Neural cell (in vitro differentiated cells): ENCODE measurements around the gene ADGRL4. TPM values are rescaled to one million over a fixed set of nuclear protein-coding genes. Genes with fewer than 3 reads are reported as not detected.

Experiments used
- H2AFZ ChIP-seq: fragments of 200-600, 300-800 bp; sonication (generic), shearing (Covaris generic); 2 replicates; pipeline ENCODE4 v1.6.0; 2014; ENCODE audit warnings: low read depth, mild to moderate bottlenecking, antibody characterized with exemption, low read length, moderate library complexity
- H3F3A ChIP-seq: fragments of 200-600 bp; shearing (Covaris generic); 2 replicates; pipeline ENCODE4 v1.6.1; 2016; ENCODE audit warnings: mild to moderate bottlenecking, moderate library complexity, mixed read lengths, antibody characterized with exemption, low read length; ENCODE audit not compliant: insufficient read depth, poor library complexity, severe bottlenecking
- H3K27ac ChIP-seq: fragments of 200-600, 300-800 bp; sonication (generic), shearing (Covaris generic); 2 replicates; pipeline ENCODE4 v1.5.1; 2014; ENCODE audit warnings: mild to moderate bottlenecking, low read length, moderate library complexity
- H3K27me3 ChIP-seq: fragments of 300-800, 200-600 bp; sonication (generic), shearing (Covaris generic); 2 replicates; pipeline ENCODE4 v1.6.0; 2014; ENCODE audit warnings: mild to moderate bottlenecking, low read depth, low read length, moderate library complexity; ENCODE audit not compliant: insufficient read depth
- H3K36me3 ChIP-seq: fragments of 300-800, 200-600 bp; sonication (generic), shearing (Covaris generic); 2 replicates; pipeline ENCODE4 v1.5.1; 2014; ENCODE audit warnings: mild to moderate bottlenecking, antibody characterized with exemption, low read length, moderate library complexity; ENCODE audit not compliant: insufficient read depth
- H3K4me2 ChIP-seq: fragments of 300-800, 200-600 bp; sonication (generic), shearing (Covaris generic); 2 replicates; pipeline ENCODE4 v1.6.0; 2014; ENCODE audit warnings: mild to moderate bottlenecking, low read length
- H3K4me3 ChIP-seq: fragments of 300-800, 200-600 bp; sonication (generic), shearing (Covaris generic); 2 replicates; pipeline ENCODE4 v1.5.1; 2014; ENCODE audit warnings: mild to moderate bottlenecking, low read length, moderate library complexity
- H3K79me2 ChIP-seq: fragments of 200-600 bp; shearing (Covaris generic); replicated peaks from 2 replicates; pipeline ENCODE4 v1.6.0; 2014; ENCODE audit warnings: mild to moderate bottlenecking, low read length, moderate library complexity; ENCODE audit not compliant: insufficient read depth
- H3K9ac ChIP-seq: fragments of 300-800, 200-600 bp; sonication (generic), shearing (Covaris generic); 2 replicates; pipeline ENCODE4 v1.6.1; 2016; ENCODE audit warnings: mild to moderate bottlenecking, low read length, mixed read lengths
- H3K9me2 ChIP-seq: fragments of 200-600 bp; shearing (Covaris generic); 2 replicates; pipeline ENCODE4 v1.6.1; 2016; ENCODE audit warnings: mild to moderate bottlenecking, low read length, mixed read lengths; ENCODE audit not compliant: insufficient read depth
- H3K9me3 ChIP-seq: fragments of 200-600, 300-800 bp; sonication (generic), shearing (Covaris generic); 2 replicates; pipeline ENCODE4 v1.6.1; 2016; ENCODE audit warnings: mild to moderate bottlenecking, mixed run types, low read length, moderate library complexity, mixed read lengths
- H4K20me1 ChIP-seq: fragments of 200-600 bp; shearing (Covaris generic); 2 replicates; pipeline ENCODE4 v1.6.1; 2016; ENCODE audit warnings: mild to moderate bottlenecking, mixed run types; ENCODE audit not compliant: insufficient read depth
- CTCF ChIP-seq: fragments of 450-650 bp; IDR thresholded peaks from 2 replicates; pipeline ENCODE4 v1.5.1; 2014; ENCODE audit warnings: antibody characterized with exemption, mild to moderate bottlenecking, moderate library complexity; ENCODE audit not compliant: poor library complexity, severe bottlenecking
- EP300 ChIP-seq: fragments of 450-650 bp; conservative IDR thresholded peaks from 2 replicates; pipeline ENCODE4 v1.6.1; 2014; ENCODE audit warnings: antibody characterized with exemption, mild to moderate bottlenecking, moderate library complexity; ENCODE audit not compliant: poor library complexity, severe bottlenecking
- EZH2 ChIP-seq: fragments of 200-600, 300-800 bp; shearing (Covaris generic), sonication (generic); IDR thresholded peaks from 2 replicates; pipeline ENCODE4 v1.6.1; 2014; ENCODE audit warnings: antibody characterized with exemption, low read length, borderline replicate concordance, mild to moderate bottlenecking; ENCODE audit not compliant: insufficient read depth, poor library complexity, severe bottlenecking
- MXI1 ChIP-seq: fragments of 450-650 bp; conservative IDR thresholded peaks from 2 replicates; pipeline ENCODE4 v1.6.1; 2014; ENCODE audit warnings: antibody characterized with exemption, mild to moderate bottlenecking; ENCODE audit not compliant: poor library complexity, severe bottlenecking
- POLR2AphosphoS5 ChIP-seq: IDR thresholded peaks from 2 replicates; pipeline ENCODE4 v1.6.1; 2012
- RAD21 ChIP-seq: fragments of 450-650 bp; conservative IDR thresholded peaks from 2 replicates; pipeline ENCODE4 v1.6.1; 2014; ENCODE audit warnings: antibody characterized with exemption, mild to moderate bottlenecking, moderate library complexity
- REST ChIP-seq: IDR thresholded peaks from 2 replicates; pipeline ENCODE4 v1.6.1; 2012; ENCODE audit warnings: borderline replicate concordance
- SMC3 ChIP-seq: fragments of 450-650 bp; conservative IDR thresholded peaks from 2 replicates; pipeline ENCODE4 v1.6.1; 2014; ENCODE audit warnings: antibody characterized with exemption, mild to moderate bottlenecking, moderate library complexity; ENCODE audit not compliant: poor library complexity
- TAF1 ChIP-seq: IDR thresholded peaks from 2 replicates; pipeline ENCODE4 v1.6.1; 2012; ENCODE audit warnings: low read depth
- polyA plus RNA-seq: library from polyadenylated mRNA; depleted of rRNA; stranded (reverse); fragments of >200 nt; gene quantifications from 2 replicates; pipeline ENCODE4 v1.2.3, GENCODE V29; 2014

The ADGRL4 gene
- polyA plus RNA-seq, 1 donor from 2014 or later: 0.12 TPM

DNA sequence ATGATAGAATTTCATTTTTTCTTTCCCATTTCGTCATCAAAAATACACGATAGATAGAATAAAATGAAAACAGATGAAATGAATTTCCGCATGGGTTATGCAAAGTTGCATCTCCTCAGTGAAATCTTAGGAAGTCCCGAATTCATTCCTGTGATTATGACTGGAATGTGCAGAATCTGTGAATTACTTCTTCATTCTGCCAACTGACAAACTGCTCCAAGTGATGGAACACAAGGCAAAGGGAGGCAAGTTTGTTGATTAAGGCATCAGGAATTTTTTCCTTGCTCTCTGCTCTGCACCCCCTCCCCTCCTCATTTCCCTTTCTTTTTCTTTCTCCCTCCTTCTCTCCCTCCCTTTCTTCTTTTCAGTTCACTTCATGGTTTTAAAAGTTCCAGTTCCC, 37.0 kb upstream of the ADGRL4 start:
- Histone ChIP-seq H3F3A (no peaks in the 10 kb centered on the region), H3K27me3 (no peaks in the 10 kb centered on the region), H3K9me2 (no peaks in the 10 kb centered on the region), H2AFZ (no peak overlapping the region), H3K36me3 (no peaks in the 10 kb centered on the region), H3K9ac (no peak overlapping the region), H3K4me2 (no peak overlapping the region), H3K27ac (no peak overlapping the region), H3K9me3 (no peaks in the 10 kb centered on the region), H4K20me1 (no peaks in the 10 kb centered on the region), H3K79me2 (no peaks in the 10 kb centered on the region), H3K4me3 (no peak overlapping the region)
- TF ChIP-seq SMC3 (no peak), RAD21 (no peak), EZH2 (no peak), MXI1 (no peak), EP300 (no peak), CTCF (no peak), POLR2AphosphoS5 (no peak), REST (no peak), TAF1 (no peak)

GRCh38 chr1:79042539-79042938, 36.0 kb upstream of the ADGRL4 start:
- H3K27ac ChIP-seq: no peak overlapping the region
- no peak overlapping the region for H2AFZ ChIP-seq
- no peaks in the 10 kb centered on the region for H3K36me3 ChIP-seq
- H3K9me2 ChIP-seq: no peaks in the 10 kb centered on the region
- H3K4me2 ChIP-seq: no peak overlapping the region
- H4K20me1 ChIP-seq: no peaks in the 10 kb centered on the region
- no peaks in the 10 kb centered on the region for H3K27me3 ChIP-seq
- H3F3A ChIP-seq: no peaks in the 10 kb centered on the region
- TF ChIP-seq CTCF (no peak), POLR2AphosphoS5 (no peak), EZH2 (no peak), REST (no peak), MXI1 (no peak), SMC3 (no peak), TAF1 (no peak), RAD21 (no peak), EP300 (no peak)
- H3K79me2 ChIP-seq: no peaks in the 10 kb centered on the region
- H3K4me3 ChIP-seq: no peak overlapping the region
- no peak overlapping the region for H3K9ac ChIP-seq
- H3K9me3 ChIP-seq: no peaks in the 10 kb centered on the region
